ENCODE data around the gene SH3BP5.

SH3BP5 gene

DNA sequence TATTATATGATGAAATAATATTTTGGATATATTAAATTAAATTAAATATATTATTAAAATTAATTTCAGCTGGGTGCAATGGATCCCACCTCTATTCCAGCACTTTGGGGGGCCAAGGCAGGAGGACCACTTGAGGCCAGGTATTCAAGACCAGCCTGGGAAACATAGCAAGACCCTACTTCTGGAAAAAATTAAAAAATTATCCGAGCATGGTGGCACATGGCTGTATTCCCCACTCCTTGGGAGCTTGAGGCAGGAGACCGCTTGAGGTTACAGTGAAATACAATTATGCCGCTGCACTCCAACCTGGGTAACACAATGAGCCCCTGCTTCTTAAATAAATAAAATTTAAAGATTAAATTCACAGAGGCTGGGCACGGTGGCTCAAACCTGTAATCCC is 61.4 kb downstream of the SH3BP5 start:
- no peak for DNase-seq

DNA sequence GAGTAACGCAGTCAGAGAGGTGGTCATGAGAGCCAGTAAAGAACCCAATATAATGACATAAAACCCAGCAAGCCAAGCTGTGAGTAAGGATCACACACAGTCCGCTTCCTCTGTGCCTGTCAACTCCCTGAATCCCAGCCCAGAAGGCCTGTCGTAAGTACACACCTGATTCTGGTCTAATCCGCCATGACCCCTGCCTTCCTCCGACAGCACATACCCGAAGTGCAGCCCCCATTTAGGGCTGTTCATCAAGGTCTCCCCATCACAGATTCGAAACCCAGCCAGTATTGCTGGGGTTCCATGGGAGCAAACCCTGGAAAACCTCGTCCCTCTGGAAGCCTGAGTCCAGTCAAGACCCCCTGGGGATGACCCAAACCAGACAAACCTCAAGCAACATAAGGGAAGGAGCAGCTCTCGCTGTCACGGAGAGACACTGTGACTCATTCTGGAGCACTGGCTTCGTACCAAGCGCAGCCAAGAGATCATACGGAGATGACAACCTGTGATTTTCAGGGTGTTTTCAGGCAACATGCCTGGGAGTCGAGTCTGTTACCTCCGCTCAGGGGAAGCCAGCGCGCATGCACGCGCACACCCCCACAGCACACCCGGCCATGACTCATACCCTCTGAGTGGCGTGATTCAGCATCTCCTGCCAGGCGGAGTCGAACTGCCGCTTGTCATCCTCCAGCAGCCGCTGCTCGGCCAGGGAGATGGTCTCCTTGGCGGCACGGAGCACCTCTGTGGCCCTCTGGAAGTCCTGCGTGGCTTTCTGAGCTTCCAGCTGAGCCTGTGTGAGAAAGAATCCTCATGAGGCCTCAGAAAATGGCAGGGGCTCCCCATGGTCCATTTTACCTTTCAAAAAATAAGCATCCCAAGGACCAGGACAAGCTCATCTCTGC is 63.0 kb downstream of the SH3BP5 start:
- peak; percentile 42 for DNase-seq

DNA sequence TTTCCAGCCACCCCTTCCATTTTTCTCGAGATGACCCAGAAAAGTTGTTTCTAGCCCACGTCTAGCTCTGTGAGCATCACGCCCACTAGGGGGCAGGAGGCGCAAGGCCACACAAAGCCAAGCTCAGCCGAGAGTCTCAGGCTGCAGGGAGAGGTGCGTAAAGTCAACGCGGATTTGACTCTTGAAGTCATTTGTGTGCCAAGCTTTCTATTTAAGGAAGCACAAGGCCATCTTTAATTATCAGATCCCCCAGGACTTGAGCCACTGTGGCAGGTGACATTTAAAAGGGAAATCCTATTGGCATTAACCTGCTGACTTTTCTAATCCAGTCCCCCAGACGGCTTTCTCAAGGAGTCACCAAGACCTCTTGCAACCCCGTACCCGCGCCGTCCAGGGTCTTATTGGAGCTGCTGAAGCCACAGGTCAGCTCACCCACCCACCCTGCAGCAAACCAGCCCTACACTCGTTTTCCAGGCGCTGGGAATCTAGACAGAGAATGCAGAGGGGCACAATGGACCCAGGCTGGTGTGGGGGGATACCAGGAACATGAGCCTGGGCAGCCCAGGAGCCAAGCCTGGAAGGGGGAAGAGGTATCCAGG is 64.3 kb downstream of the SH3BP5 start:
- peak; percentile 26 for DNase-seq

DNA sequence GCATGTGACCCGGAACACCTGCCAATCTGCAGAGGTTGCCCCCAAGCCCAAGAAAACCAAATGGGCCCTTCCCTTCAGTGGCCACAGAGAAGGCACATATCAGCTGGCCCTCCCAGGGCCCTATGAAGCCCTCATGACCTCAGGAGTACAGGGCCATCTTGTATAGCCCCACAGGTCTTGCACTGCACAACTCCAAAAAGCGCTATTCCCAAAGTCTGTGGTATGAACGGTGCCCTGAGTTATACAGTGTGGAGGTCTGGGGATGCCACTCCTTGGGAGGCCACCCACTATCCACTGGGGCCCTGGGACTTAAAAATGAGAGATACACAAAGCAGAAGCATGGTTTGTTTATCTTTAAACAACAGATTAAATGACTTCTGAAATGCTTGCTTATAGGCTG is 64.9 kb downstream of the SH3BP5 start:
- DNase-seq: no peak

DNA sequence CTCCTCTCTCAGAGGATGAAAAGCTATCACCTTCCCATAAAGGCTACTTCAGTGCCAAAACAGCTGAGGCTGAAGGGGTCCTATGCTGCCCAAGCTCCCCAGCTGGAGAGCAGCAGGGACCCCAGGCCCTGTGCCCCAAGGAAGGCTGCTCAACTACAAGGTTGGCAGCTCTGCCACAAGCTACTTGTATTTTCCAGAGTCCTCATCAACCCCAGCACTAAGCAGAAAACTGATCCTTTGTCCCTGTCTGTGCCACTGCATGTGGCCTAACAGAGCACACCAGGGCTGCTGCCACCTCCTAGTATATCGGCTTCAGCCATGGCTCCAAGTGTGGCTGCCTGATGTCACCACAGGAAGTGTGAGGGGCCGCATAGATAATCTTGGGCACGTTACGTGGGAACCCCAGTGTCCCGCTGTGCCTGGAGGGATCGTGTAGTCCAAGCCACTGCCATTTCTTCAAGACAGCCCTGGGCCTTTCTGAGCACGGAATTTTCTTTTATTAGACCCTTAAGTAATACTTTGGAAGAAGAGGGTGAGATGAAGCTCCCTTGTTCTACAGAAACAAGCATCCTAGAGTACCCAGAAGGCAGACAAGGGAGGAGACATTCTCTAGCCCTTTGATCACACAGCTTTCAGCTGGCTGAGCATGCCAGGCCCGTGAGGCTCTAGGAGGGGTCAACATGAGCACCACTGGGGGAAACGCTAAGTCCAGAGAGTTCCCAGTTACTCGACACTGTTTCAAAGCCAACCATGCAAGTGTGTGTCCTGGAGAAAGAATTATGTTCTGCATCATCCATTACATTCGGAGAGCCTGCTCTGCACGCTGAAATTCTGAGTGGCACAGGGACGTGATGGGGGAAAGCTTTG is 65.6 kb downstream of the SH3BP5 start:
- no peak for DNase-seq

DNA sequence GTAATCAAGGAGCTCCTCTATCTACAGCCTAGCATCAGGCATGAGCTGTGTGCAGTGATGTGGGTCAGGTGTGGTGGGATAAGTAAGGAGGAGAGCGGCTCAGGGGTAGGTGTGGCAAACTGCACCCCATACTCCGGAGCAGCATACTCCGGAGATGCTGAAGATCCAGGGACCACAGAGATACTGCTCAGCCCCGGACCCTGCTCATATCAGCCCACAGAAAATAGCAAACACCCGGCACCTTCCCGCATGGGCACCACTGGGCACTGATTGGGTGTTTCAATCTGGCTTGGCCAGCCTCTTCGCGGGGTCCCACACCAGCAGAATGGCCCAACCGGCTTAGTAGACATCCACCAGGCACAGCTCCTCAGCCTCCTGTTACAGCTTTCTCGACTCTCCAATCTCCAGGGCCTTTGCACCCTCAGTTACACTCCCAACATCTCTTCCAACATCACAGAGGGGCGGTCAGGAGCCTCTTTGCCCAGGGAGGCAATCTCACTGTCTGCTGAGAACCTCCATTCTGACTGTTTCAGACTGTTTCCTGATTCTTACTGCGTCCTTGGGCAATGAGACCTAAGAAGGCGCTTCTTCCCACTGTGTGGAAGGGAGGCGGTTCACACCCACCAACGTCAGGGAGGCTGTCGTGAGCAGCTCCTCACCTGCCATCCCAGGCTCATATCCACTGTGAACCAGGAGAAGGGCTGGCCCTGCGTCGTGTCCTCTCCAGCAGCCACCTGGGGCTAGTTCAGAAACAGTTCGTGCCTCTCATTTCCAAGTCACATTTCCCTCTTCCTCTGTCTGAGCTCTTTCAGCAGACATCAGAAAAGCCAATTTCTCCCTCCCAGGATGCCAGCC is 66.5 kb downstream of the SH3BP5 start:
- no peak for DNase-seq

DNA sequence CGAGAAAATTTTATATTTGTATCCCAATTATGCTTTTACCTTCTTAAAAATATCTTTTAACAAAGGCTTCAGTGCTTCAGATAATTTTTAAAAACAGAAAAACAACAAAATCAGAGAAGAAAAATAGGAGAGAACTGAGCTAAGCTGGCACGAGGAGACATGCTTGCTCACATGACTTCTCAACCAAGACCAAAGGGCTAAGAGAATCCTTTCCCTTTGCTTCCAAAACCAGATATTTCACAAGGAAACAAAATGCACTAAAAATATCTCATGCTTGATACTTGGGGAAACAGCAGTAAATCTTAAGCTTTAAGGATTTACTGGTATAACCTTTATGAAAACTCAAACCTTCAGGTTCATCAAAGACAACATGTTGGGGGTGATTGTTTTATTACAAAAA is 67.9 kb downstream of the SH3BP5 start:
- no peak for DNase-seq

DNA sequence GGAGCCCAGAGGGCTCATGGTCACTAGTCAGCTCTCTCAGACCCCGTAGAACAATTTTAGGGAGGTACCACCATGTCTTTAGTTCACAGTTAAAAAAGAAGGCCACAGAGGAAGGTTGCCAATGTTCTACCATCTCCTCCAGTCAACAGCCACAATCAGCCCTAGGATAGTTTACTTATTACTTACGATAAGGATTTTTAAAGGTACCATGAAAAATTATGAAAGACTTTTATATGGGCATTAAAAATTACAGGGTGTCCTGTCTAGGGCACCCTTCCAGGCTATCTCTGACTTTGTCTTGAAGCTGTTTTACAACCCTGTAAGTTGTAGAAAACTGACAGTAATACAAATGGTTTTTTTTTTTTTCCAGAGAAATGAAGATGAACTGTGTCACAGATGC is 68.5 kb downstream of the SH3BP5 start:
- no peak for DNase-seq

DNA sequence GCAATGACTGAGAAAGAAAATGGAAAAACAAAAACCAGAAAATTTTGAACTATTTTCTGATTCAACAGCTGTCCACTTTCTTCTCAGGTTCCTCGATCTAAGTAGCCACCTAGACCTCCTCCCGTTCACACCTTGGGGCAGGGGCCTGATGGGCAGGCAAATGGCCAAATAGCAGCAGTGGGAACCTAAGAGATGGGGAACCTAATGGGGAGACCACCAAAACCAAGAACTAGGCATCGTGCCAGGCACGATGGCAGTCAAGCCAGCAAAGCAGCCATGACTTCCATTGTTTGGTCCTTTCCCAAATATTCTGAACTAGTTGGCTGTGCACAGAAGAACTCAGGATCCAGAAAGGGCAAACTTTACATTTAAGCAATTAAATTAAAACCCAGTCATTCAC is 69.3 kb downstream of the SH3BP5 start:
- DNase-seq: no peak

DNA sequence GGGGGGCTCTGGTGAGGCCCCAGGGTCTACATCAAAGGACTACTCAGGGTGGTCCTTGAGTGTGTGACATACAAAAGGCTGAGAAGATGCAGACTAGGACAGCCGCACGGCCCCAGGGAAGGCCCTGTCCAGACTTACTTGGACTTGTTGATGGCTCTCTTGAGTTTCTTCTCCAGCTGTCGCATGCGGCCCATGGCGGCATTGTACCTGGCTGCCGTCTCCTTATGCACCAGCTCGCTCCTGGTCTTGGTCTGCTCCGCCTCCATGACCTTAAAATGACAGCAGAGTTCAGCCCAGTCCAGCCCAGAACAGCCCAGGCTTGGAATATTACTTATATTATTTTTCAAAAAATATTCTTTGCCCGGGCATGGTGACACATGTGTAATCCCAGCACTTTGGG is 70.4 kb downstream of the SH3BP5 start:
- no peak for DNase-seq

DNA sequence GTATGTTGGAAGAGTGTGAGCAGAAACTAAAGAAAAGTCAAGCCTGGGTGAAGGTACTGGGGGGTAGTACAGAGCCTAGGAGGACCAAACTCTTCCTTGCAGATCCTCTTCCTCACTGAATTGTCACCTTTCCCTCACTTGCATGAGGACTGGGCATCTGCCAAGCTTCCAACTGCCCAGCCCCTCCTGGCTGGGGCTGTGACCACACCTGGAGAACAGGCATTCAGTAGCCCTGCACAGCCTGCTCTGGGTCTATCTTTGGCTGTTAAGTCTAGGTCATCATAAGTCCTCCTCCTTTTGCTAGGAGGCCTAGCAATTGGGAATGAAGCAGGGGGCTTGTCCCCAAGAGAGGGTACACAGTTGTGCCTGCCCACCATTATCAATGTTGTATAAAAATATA is 71.1 kb downstream of the SH3BP5 start:
- no peak for DNase-seq

DNA sequence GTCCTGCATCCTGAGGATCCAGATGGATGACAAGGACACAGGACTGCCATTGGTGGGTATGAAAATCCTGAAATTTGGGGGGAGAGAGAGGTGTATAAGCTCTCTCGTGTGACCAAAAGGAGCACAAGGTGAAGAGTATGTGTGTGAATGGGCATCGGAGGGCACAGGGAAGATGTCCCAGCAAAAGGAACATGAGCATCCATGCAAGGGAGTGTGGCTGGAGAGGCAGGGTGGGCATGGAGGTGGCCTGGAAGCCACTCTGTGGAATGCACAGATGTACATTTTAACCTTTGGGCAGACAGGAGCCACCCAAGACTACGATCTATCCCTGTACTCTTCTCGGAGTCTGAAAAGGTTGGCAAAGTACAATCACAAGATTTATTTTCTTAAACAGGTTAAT is 71.9 kb downstream of the SH3BP5 start:
- DNase-seq: no peak

DNA sequence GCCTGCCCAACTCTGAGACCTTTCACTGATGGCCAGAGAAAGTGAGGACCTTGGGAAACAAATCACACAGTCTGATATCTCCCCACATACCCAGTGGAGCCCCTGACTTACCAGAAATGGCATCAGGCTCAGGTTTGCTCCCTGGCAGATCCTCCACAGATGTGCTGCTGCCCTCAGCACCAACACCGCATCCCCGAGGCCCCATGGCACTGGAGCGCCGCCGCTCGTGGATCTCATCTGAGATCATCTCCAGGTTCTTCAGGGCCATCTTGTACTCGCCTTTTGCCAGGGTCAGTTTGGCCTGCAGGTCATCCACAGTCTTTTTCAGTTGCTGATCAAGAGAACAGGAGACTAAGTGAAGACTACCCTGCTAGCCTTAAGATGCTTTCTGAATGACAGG is 73.7 kb downstream of the SH3BP5 start:
- no peak for DNase-seq

DNA sequence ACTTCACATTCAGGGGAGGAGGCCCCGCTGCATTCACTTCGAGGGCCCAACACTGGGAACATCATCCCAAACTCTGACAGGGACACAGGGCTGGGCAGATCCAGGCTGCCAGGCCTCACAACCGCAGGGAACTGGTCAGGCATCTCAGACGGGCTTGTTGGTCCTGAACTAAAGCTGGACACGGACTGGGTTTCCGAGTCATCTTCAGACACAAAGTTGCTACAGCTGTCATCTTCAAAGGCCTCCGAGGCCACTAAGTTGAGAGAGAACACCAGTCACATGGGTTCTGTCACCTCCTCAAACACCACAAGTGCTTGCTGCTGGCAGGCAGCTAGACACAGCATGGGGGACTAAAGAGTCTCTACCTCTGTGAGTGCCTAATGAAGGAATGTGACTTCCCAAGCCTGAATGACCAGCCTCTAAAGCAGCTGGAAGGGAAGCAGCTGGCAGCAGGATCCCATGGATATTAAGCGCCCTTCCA is 75.5 kb downstream of the SH3BP5 start:
- DNase-seq: no peak

DNA sequence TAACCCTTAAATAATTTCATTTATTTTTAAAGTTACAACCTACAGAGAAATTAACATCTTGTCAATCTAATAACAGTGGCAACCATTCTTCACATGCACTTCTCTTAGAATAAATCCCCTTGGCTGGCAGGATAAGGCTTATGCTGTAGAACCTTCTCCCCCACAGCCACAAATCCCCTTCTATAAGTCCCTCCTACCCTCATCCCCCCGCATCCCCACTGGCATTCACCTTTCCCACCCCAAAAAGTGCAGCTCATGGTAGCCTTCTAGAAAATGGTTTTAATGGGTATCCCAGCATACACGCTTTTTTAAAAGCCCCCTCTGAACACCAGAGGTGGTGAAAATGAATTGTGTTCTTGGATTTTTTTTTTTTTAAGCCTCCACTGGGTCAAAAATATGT is 77.2 kb downstream of the SH3BP5 start:
- no peak for DNase-seq

DNA sequence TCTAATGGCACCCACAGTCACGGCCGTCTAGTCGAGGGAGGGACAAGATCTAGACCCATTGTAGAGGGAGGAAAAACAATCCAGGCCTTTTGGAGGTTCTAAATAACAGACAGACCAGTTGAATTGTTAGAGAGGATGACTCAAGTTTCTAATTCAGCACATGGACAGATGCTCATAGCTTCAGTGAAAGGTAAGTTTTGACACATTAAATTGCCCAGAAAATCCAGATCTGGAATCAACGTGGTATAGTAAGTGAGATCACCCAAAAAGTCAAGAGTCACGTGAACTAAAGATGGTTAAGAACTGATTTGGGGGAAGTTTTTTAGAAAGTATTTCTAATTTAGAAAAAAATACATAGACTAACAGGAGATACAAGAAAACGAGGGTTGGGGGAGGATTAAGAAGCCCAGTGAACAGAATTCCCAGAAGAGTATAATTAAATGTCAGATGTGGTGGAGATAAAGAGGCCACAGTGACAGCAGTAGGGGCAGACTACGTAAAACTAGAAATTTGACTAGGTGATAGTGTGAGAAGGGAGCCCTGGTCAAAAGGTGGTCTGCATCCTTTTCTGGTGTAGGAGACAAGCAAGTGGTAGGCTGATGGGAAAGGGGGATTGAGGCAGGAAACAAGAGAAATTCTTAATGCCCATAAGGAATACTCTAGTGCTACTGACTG is 79.2 kb downstream of the SH3BP5 start:
- DNase-seq: no peak

DNA sequence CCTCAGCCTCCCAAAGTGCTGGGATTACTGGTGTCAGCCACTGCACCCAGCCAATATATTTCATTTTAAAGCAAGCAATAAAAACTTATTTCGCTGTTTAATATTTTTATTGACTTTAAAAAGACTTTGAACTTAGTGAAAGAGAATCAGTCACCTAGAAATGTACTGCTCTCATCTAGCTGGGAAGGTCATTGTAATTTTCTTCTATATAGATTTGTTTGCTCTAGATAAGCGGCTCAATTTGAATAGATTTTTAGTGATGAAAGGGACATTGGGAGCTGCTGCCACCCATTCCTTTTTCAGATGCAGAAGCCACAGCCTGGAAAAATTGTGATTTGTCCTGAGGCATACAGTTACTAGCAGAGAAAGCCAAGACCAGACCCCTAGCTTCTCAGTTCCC is 86.2 kb downstream of the SH3BP5 start:
- DNase-seq: no peak

DNA sequence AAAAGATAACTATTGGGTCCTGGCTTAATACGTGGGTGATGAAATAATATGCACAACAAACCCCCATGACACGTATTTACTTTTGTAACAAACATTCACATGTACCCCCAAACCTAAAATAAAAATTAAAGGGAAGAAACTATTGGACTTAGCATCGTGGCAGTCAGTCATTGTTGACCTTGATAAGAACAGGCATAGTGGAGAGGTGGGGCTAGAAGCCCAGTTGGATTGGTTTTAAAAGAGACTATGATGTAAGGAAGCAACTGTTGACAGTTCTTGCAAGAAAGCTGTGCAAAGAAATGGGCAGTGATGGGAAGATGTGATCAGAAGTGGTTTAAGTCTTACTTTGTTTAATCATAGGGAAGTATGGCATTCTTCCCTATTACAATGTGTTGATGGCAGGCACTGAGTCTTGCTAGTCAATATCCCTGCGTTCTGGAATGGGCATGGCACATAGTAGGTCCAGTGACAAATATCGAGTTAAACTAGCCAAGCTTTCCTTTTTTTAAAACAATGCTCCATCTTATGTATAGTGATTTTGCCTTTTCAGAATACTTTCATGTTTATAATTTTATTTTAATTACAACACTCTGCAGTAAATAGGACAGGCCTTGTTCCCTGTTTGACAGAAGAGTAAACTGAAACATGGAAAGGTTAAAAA is 88.4 kb downstream of the SH3BP5 start:
- DNase-seq: no peak

DNA sequence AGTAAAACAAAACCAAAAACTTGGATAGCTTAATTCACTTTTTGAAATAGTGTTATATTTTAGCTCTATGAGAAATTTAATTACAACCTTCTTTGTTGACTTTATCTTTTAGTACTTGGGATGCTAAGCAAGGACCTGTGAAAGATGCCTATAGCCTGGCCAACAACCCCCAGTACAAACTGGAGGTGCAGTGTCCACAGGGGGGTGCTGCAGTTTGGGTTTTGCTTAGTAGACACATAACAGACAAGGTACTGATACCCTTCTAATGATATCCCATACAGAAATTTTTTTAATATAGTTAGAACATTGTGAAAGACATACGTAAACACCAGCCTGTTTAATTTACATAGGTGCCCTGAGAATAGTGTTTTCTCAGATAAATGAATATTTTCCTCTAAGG is 91.0 kb downstream of the SH3BP5 start:
- DNase-seq: no peak

DNA sequence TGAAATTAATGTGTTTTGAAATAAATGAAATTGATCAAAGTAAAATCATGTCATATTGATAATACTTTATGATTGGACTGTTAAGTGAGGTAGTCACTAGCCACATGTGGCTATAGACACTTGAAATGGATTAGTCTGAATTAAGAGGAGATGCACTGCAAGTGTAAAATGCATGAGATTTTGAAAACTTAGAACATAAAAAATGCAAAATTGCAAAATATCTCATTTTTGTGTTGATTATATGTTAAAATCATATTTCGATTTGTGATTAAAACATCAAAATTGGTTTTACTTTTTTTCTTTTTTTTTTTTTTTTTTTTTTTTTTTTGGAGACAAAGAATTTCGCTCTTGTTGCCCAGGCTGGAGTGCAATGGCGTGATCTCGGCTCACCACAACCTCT is 103.1 kb downstream of the SH3BP5 start:
- DNase-seq: no peak

DNA sequence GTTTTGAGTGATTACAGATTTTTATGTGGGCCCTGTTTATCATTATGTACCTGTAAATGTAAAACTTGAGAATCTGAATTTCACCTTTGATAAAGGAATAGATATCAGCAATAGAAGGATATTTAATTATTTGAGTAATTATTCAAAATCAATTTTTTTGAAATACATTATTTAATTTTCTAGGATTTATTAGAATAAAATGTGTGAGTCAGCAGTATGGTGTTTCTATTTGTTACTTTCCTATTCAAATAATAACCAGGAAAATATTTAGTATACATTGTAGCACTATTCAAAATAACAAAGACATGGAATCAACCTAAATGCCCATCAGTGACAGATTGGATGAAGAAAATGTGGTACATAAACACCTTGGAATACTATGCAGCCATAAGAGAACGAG is 104.2 kb downstream of the SH3BP5 start:
- no peak for DNase-seq
